NCI-H2227 (cell line): ENCODE data around the gene DYRK3.
"Not testable (repeated sequence)": the region's sequence is repeated elsewhere in the genome, so short reads cannot be mapped to it uniquely, and the experiment has no call there.

ENCODE experiments used
- DNase-seq: peaks from one replicate; lab custom pipeline; 2025; ENCODE audit not compliant: unreplicated experiment; lab: John Stamatoyannopoulos, UW

DYRK3 gene

GRCh38 chr1:206635080-206635977 is at the start of gene DYRK3:
TSS of gene DYRK3 (plus strand) at chr1:206635536. CDS start at chr1:206635704, 168 bp downstream.
- DNase-seq: peak; percentile 97

GRCh38 chr1:206586501-206587445 is 48.6 kb upstream of the DYRK3 start:
- DNase-seq: no peak

GRCh38 chr1:206587904-206588303 is 47.4 kb upstream of the DYRK3 start:
- DNase-seq: no peak

GRCh38 chr1:206588492-206588891 is 46.8 kb upstream of the DYRK3 start:
- no peak for DNase-seq

- no peak for DNase-seq
Measured at GRCh38 chr1:206589206-206589605, 46.1 kb upstream of the DYRK3 start.

GRCh38 chr1:206590025-206590758 is 45.1 kb upstream of the DYRK3 start:
- no peak for DNase-seq

- no peak for DNase-seq
Measured at GRCh38 chr1:206591226-206591625, 44.1 kb upstream of the DYRK3 start.

- DNase-seq: no peak
Measured at GRCh38 chr1:206591696-206592095, 43.6 kb upstream of the DYRK3 start.

GRCh38 chr1:206593351-206593925 is 41.9 kb upstream of the DYRK3 start:
- DNase-seq: no peak

- DNase-seq: no peak
Measured at GRCh38 chr1:206595581-206596318, 39.6 kb upstream of the DYRK3 start.

- DNase-seq: no peak
Measured at GRCh38 chr1:206596319-206596666, 39.0 kb upstream of the DYRK3 start.

GRCh38 chr1:206600527-206600926 is 34.8 kb upstream of the DYRK3 start:
- no peak for DNase-seq

GRCh38 chr1:206604861-206605260 is 30.5 kb upstream of the DYRK3 start:
- DNase-seq: no peak

- peak; percentile 44 for DNase-seq
Measured at GRCh38 chr1:206606867-206607266, 28.5 kb upstream of the DYRK3 start.

GRCh38 chr1:206608108-206608698 is 27.1 kb upstream of the DYRK3 start:
- DNase-seq: peak; percentile 10

GRCh38 chr1:206609229-206609991 is 25.9 kb upstream of the DYRK3 start:
- DNase-seq: no peak

GRCh38 chr1:206612129-206612876 is 23.0 kb upstream of the DYRK3 start, which contains the start of gene EIF2D:
TSS of gene EIF2D (minus strand) at chr1:206612465. CDS start at chr1:206612342, 123 bp downstream.
- DNase-seq: peak; percentile 97

- DNase-seq: not testable (repeated sequence)
Measured at GRCh38 chr1:206626396-206626795, 8.9 kb upstream of the DYRK3 start.
